Brain microvascular endothelial cell (primary cell): ENCODE results near the gene PADI2.

Source experiments
- DNase-seq: peaks from one replicate; pipeline ENCODE4 v3.0.0-alpha.2; 2020
- H3K27ac ChIP-seq: fragments of 250-450 bp; sonication (Bioruptor Pico); 2 replicates; pipeline ENCODE4 v1.5.1; 2020; ENCODE audit warnings: mild to moderate bottlenecking, moderate library complexity
- H3K27me3 ChIP-seq: fragments of 250-450 bp; sonication (Bioruptor Pico); replicated peaks from 2 replicates; pipeline ENCODE4 v1.5.1; 2020; ENCODE audit warnings: mild to moderate bottlenecking
- H3K36me3 ChIP-seq: fragments of 250-450 bp; sonication (Bioruptor Pico); replicated peaks from 2 replicates; pipeline ENCODE4 v1.5.1; 2020; ENCODE audit warnings: mild to moderate bottlenecking
- H3K4me3 ChIP-seq: 2 replicates; pipeline ENCODE4 v1.5.1; 2011; ENCODE audit warnings: low read depth, mild to moderate bottlenecking, control low read depth, low read length, moderate library complexity
- CTCF ChIP-seq: IDR thresholded peaks from 2 replicates; pipeline ENCODE4 v1.5.1; 2011; ENCODE audit warnings: low read depth, mild to moderate bottlenecking, moderate library complexity, low read length, control low read depth, inconsistent platforms; ENCODE audit errors: missing control alignments
- in situ Hi-C: cut with HindIII; loops from 2 replicates; pipeline ENCODE4 v1.10.0; 2017; ENCODE audit warnings: low sequenced_read_pairs, low pct_ligation_motif_present

The PADI2 gene

GRCh38 chr1:17078991-17079868 is 40.0 kb downstream of the PADI2 start:
- no peak for DNase-seq
- Histone ChIP-seq H3K4me3 (no peak overlapping the region), H3K27ac (no peak overlapping the region), H3K27me3 (no peaks in the 10 kb centered on the region), H3K36me3 (no peaks in the 10 kb centered on the region)
- in situ Hi-C loops, result no loop called here
- no peak for TF ChIP-seq CTCF

- TF ChIP-seq CTCF, result peak; percentile 70
- DNase-seq, result no peak
- no peaks in the 10 kb centered on the region for H3K36me3 ChIP-seq
- in situ Hi-C loops, result no loop called here
- no peak overlapping the region for H3K27ac ChIP-seq
- no peak overlapping the region for H3K4me3 ChIP-seq
- H3K27me3 ChIP-seq, result no peaks in the 10 kb centered on the region
Measured at GRCh38 chr1:17075470-17076255, 43.6 kb downstream of the PADI2 start.

GRCh38 chr1:17071794-17072193 is 47.5 kb downstream of the PADI2 start:
- no peak overlapping the region for H3K27ac ChIP-seq

GRCh38 chr1:17070163-17070525 is 49.1 kb downstream of the PADI2 start:
- no peak overlapping the region for H3K27ac ChIP-seq
- H3K36me3 ChIP-seq, result no peaks in the 10 kb centered on the region
- TF ChIP-seq CTCF, result no peak
- DNase-seq, result no peak
- H3K27me3 ChIP-seq, result no peaks in the 10 kb centered on the region
- in situ Hi-C loops, result no loop called here
- H3K4me3 ChIP-seq, result no peak overlapping the region

More at GRCh38 chr1:17071794-17072193, 47.5 kb downstream of the PADI2 start:
- no peak for TF ChIP-seq CTCF
- Histone ChIP-seq H3K36me3 (no peaks in the 10 kb centered on the region), H3K4me3 (no peak overlapping the region), H3K27me3 (no peaks in the 10 kb centered on the region)
- no peak for DNase-seq
- in situ Hi-C loops, result no loop called here

GRCh38 chr1:17069452-17070162 is 49.6 kb downstream of the PADI2 start:
- TF ChIP-seq CTCF, result no peak
- H3K36me3 ChIP-seq, result no peaks in the 10 kb centered on the region
- no peak for DNase-seq
- H3K27ac ChIP-seq, result no peak overlapping the region
- H3K4me3 ChIP-seq, result no peak overlapping the region
- H3K27me3 ChIP-seq, result no peaks in the 10 kb centered on the region
- in situ Hi-C loops, result no loop called here
